RPMI7951 (cell line): Measurements from ENCODE around the gene PRDM8. TPM values are rescaled to one million over a fixed set of nuclear protein-coding genes. Genes with fewer than 3 reads are reported as not detected.

ENCODE experiments used
- DNase-seq: peaks from one replicate; pipeline ENCODE4 v3.0.0-alpha.2; 2012; ENCODE audit warnings: low read depth
- total RNA-seq: library from RNA; depleted of rRNA; stranded (reverse); fragments of >200 nt; shearing (Covaris generic); gene quantifications from 2 replicates; pipeline ENCODE4 v1.2.3, GENCODE V29; 2014

Gene PRDM8
- total RNA-seq, 1 experiment from 2014 or later = 6.4 TPM

- peak; percentile 51 for DNase-seq
Measured at GRCh38 chr4:80183250-80184052, 13.9 kb upstream of the PRDM8 start.

- peak; percentile 80 for DNase-seq
Measured at GRCh38 chr4:80184053-80184824, 13.1 kb upstream of the PRDM8 start.

- DNase-seq = peak; percentile 51
Measured at GRCh38 chr4:80184825-80185756, 12.2 kb upstream of the PRDM8 start.

GRCh38 chr4:80185787-80186548 lies 11.3 kb upstream of the PRDM8 start:
- DNase-seq = no peak

DNA sequence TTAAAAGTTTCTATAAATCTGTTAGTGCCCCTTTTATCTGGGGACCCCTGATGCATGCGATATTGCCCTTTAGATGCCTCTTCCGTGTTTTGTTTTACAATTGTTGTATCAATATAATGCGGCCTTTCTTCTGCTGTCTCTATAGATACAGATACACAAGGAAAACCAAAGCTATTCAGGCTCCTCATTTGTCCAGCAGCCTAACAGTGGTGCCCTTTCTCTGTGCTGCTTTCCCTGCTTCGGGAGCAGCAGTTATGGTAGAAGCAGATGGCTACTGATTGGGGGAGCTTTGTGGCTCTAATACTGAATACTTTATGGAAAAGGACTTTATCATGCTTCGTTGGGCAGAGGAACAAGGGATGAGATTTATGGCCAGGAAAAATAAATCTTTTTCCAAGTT lies 10.6 kb upstream of the PRDM8 start:
- DNase-seq = no peak

DNA sequence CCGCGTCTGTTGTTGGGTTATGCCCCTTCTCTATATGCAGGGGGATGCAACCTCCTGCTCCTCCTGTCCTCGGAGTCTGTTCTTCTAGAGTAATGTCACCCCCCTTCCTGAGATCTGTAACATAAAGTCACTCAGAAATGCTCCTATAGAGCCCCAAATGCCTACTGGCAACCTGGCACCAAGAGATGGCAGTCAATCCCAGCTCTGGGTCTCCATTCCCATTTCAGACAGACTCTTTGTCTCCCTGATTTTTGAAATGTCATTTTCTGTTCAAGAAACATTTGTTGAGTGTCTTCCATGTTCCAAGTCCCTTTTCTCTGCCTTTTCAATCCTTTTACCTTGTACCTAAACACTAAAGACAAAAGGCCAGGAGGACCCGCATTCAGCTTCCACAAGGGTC lies 9.6 kb upstream of the PRDM8 start:
- no peak for DNase-seq

DNA sequence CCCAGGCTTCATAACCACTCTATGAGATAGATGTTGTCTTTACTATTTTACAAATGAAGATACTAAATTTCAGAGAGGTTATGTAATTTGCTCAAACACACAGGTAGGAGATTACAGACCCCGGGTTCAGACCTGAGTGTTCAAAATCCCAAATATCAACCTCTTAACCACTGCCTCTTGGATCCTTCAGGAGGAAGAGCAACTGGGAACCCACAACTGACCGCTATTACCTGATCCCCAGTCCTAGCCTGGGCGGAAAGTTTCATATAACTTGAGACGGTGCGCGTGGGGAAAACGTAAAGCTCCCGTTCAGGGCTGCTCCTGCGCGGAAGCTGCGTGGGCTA lies 8.9 kb upstream of the PRDM8 start:
- DNase-seq = no peak

GRCh38 chr4:80188801-80189458 lies 8.4 kb upstream of the PRDM8 start:
- DNase-seq = no peak

DNA sequence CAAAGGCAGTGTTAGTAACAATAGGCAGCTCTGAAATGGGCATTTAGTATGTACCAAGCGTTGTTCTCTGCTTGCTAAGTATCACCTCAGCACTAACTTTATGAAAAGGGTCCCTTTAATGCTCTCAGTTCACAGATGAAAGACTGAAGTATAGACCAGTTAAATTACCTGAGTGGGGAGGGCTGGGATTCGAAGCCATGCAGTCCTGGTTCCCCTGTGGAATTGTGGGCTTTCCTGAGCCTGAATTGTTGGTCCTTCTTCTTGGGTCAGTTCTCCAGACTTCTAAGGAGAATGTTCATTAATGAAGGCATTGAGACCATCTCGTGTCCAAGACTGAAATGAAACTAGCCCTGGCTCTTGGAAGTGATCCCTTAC lies 7.7 kb upstream of the PRDM8 start:
- no peak for DNase-seq

- peak; percentile 57 for DNase-seq
Measured at GRCh38 chr4:80189956-80190677, 7.2 kb upstream of the PRDM8 start.

- no peak for DNase-seq
Measured at GRCh38 chr4:80192252-80192866, 4.9 kb upstream of the PRDM8 start.

DNA sequence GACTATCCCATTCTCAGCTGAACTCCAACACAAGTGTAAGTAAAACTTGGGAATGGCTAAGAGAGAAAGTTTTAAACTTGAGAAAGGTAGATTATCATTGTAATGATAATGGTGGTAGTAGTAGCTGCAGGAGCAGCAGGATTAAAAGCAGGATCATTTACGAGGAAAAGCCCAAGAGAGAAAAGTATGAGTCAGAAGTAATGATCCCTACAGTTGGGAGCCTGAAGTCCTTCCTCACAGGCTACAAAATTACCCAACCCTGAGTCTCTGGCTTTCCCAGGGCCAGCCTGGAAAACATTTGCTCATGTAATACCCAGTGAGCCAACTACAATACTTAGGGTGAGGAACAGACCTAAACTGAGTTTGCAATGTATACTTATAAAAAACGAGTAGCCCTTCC lies 4.4 kb upstream of the PRDM8 start:
- DNase-seq = peak; percentile 74

DNA sequence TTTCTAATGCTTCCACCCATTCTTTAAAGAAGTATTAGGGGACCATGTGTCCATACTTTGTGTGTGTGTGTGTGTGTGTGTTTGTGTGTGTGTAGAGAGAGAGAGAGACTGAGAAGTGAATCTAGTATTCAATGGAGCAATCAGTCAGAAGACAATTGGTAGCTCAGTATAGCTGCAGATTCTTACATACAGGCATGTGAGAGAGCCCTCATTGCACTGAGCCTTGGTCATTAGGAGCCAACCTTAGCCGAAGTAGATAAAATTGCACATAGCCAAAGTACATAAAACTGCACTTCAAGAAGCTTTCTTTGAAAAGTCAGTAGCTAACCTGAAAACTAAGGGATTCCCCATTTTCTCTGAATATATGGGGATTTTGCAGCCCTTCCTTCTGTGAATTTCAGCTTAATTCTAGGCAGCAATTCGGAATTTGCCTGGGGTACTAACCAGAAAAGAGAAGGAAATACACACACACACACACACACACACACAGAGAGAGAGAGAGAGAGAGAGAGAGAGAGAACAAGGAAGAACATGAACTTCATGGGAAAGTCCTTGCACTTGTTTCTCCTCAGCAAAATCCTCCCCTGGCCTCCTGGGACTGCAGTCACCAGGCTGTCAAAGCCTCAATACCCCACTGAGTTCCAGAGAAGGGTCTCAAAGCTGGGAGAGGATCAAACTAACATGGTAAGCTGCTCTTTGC lies 1.7 kb upstream of the PRDM8 start:
- no peak for DNase-seq

DNA sequence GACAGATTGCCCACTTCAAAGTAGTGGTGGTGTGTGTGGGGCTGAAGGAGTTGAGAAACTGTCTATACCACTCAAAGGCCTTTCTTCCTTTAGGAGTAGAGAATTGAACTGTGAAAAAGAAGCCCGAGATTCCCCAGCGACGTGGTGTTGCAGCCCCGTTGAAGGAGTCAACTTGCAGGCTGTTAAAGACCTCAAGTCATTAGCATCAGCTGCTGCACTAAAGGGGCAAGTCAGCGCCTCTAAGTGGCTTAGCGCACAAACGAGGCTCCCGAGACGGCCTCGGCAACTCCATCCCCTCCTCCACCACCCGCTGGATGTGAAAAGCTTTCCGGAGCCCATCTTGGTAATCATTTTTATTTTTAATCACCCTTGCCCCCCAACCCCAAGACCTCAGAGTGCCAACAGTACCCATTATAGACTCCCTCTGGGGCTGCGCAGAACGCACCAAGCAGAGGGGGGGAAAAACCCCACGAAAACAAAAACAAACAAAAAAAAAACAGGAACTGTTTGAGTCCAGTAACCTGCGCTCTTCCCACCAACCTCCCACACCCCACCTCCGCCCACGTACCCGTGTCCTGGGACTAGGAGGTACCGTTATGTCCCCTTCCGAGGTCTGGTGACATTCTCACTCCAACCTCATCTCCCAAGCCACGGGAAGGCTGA lies 913 bp upstream of the PRDM8 start:
- no peak for DNase-seq

GRCh38 chr4:80197601-80198440 lies 518 bp downstream of the PRDM8 start:
- DNase-seq = peak; percentile 51

- no peak for DNase-seq
Measured at GRCh38 chr4:80198441-80198837, 1.1 kb downstream of the PRDM8 start.

DNA sequence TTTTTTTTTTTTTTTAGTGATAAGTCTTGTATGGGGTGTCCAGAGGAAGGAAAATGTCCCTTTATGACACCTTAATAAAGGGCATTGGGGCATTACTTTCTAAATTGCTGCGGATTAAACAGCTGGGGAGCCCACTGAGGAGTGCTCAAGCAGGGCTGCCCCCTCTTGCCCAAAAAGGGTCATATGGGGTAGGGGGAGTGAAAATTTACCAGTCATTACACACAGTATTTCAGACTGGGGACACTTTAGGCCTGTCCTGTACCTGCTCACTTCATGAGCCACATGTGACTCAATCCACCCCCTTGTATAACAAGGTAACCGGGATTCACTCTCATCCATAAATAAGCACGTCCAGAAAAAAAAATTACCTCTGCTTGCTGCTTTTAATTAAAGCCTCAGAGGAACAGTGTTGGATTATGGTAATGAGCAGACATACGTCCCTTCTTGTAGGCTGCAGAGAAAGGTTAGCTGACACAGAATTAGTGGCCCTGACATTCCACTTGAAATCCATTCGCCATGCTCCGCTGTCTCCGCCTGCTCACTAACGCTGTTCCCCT lies 1.8 kb downstream of the PRDM8 start:
- no peak for DNase-seq
